Measurements from ENCODE around the gene RNF130.
A peak's percentile ranks its signal among the peaks of the same experiment; 100 is the strongest.

The RNF130 gene

DNA sequence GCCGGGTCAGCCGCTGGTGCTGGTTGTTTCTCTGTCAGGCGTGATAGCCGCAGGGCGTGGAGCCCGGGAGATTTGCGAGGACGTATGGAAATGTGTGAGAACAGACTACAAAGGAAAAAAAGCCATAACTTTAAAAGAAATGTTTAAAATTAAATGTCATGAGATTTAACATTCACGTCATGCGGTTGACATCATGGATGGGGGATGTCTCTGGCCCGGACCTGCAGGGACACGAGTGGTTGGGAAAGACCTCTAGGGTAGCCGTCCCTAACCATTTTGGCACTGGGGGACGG, 643 bp upstream of the RNF130 start:
- Histone ChIP-seq H3K27ac (ENCODE audit: low read depth, low read length, severe bottlenecking) (peak overlapping the region; percentile 89), H3K36me3 (ENCODE audit: control insufficient read depth, insufficient read depth, low read length) (no peaks in the 10 kb centered on the region), H3K9me3 (ENCODE audit: control insufficient read depth, low read length) (peaks cover 9% of the 10 kb centered on the region), H3K4me1 (ENCODE audit: control insufficient read depth, insufficient read depth, low read length, poor library complexity, severe bottlenecking) (peaks cover 6% of the 10 kb centered on the region), H3K4me3 (ENCODE audit: extremely low read depth, insufficient read depth, low read length, poor library complexity, severe bottlenecking) (peak overlapping the region; percentile 76)
- 48 to 66% methylated on average over 6 of the region's 14 CpGs for WGBS, 2 experiments (ENCODE audit: insufficient coverage in 2 of 2)

DNA sequence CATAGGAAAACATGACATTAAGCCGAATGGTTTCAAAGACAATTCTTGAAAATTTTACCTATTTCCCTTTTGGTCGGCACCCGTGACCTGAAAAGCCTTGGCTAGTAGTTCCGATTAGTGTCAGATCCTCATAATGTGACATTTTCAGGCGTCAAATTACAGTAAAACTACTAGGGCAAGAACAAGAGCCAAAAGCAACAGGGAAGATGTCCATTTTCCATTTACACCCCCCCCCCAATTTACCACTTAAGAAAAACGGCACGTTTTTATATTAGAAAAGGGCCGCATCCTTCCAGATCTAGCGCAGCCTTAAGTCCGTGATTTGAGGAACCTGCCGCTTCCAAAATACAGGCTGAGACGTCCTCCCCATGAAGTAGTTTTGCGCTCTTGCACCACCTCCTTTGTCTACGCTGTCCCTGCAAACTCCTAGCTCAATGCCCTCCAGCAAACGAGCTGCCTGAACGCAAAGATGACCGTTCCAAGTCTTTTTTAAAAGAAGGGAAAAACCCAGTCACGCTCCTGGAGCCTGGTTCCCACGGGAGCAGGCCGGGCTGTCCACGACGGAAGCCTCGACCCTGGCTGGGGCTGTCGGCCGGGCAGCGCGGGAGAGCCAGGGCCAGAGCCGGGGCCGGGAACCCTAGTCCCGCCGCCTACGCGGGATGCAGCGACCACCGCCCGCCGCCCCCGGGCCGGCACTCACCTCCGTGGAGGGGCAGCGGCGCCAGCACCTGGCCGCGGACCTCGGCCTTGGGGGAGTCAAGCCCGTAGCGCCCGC, 616 bp downstream of the RNF130 start:
- Histone ChIP-seq H3K9me3 (ENCODE audit: control insufficient read depth, low read length) (peaks cover 9% of the 10 kb centered on the region), H3K4me3 (ENCODE audit: extremely low read depth, insufficient read depth, low read length, poor library complexity, severe bottlenecking) (peak overlapping the region; percentile 76), H3K36me3 (ENCODE audit: control insufficient read depth, insufficient read depth, low read length) (no peaks in the 10 kb centered on the region), H3K27ac (ENCODE audit: low read depth, low read length, severe bottlenecking) (peak overlapping the region; percentile 75), H3K4me1 (ENCODE audit: control insufficient read depth, insufficient read depth, low read length, poor library complexity, severe bottlenecking) (peaks cover 6% of the 10 kb centered on the region)
- WGBS, 2 experiments (ENCODE audit: insufficient coverage in 2 of 2), result 1% methylated on average over 32 to 47 of the region's 48 CpGs

DNA sequence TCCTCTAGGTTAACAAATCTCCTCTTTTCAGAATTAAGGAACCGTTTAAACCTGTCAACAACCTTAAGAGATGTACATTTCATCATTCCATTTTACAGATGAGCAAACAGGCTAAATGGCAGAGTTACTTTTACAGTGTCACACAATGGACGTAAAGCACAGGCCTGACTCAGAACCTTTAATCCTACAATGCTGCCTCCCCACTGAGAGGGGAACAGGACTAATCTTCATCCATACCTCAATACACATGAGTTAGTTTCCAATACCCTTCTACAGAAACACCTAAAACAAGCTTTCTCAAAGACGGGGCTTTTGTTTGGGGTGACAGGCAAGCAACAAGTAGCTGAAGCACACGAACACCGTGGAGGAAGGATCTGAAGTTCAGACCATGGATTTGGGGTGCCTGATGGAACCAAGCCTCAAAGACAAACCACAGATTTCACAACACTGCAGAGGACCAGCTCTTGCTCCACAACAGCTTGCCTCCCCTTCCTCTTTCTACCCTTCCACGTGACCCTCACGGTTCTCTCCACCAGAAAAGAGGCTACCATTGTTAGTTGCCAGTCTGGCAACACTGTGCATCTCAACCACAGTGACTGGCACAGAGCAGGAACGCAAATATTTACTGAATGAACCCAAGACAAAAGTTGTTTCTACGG, 1.8 kb downstream of the RNF130 start:
- peak overlapping the region; percentile 76 for H3K4me3 ChIP-seq (ENCODE audit: extremely low read depth, insufficient read depth, low read length, poor library complexity, severe bottlenecking)
- peaks cover 6% of the 10 kb centered on the region for H3K4me1 ChIP-seq (ENCODE audit: control insufficient read depth, insufficient read depth, low read length, poor library complexity, severe bottlenecking)
- WGBS, 2 experiments (ENCODE audit: insufficient coverage in 2 of 2), result 26 to 27% methylated on average over 7 of the region's 9 CpGs
- H3K9me3 ChIP-seq (ENCODE audit: control insufficient read depth, low read length), result peaks cover 9% of the 10 kb centered on the region
- no peaks in the 10 kb centered on the region for H3K36me3 ChIP-seq (ENCODE audit: control insufficient read depth, insufficient read depth, low read length)
- H3K27ac ChIP-seq (ENCODE audit: low read depth, low read length, severe bottlenecking), result peak overlapping the region; percentile 23

DNA sequence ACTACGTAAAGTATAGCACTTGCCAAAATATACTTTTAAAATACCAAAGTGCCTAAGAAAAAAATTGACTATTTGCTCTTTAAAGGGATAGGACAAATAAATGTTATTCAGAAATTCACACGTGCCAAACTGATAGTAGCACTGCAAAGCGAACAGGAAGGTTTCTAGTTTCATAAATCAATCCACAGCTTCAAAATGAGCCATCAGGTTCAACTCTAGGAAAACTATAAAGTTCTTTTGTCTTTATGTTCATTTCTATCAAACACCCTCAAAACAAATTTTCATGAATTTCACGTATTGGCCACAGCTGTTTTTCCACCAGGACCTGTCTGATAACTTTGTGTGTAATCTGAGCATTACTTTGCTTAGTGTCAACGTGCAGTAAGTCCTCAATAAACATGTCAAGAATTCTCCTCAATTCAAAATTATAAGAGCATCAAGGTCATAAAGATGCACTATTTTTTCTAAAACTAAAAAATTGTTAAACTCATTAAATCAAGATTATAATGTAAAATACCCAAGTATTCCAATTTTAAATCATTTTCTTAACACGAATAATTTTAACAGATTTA, 3.0 kb downstream of the RNF130 start:
- H3K4me3 ChIP-seq (ENCODE audit: extremely low read depth, insufficient read depth, low read length, poor library complexity, severe bottlenecking), result no peak overlapping the region

DNA sequence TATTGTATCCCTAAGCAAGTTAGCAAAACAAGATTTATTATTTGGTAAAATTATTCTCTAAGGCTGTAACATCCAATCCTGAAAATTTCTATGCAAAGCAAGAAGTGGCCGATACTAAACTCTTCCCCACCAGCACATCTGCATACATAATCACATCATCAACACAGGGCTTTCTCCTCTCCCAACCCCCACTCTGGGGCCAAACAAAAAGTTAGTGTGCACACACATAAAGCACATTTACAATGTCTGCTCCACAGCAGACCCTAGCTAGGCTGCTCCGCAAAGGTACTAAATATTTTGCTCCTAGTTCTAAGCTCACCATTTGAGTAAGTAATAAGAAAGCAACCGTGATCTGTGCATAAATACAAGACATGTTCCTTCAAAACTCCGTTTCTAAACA, 3.6 kb downstream of the RNF130 start:
- H3K36me3 ChIP-seq (ENCODE audit: control insufficient read depth, insufficient read depth, low read length), result no peaks in the 10 kb centered on the region
- H3K4me1 ChIP-seq (ENCODE audit: control insufficient read depth, insufficient read depth, low read length, poor library complexity, severe bottlenecking), result peaks cover 6% of the 10 kb centered on the region
- no peak overlapping the region for H3K27ac ChIP-seq (ENCODE audit: low read depth, low read length, severe bottlenecking)
- no peak overlapping the region for H3K4me3 ChIP-seq (ENCODE audit: extremely low read depth, insufficient read depth, low read length, poor library complexity, severe bottlenecking)
- peaks cover 9% of the 10 kb centered on the region for H3K9me3 ChIP-seq (ENCODE audit: control insufficient read depth, low read length)
- WGBS, 2 experiments (ENCODE audit: insufficient coverage in 2 of 2), result 25 to 43% methylated on average over 1 to 3 of the region's 4 CpGs

More for the DNA sequence above, 3.0 kb downstream of the RNF130 start:
- Histone ChIP-seq H3K27ac (ENCODE audit: low read depth, low read length, severe bottlenecking) (no peak overlapping the region), H3K9me3 (ENCODE audit: control insufficient read depth, low read length) (peaks cover 9% of the 10 kb centered on the region), H3K4me1 (ENCODE audit: control insufficient read depth, insufficient read depth, low read length, poor library complexity, severe bottlenecking) (peaks cover 6% of the 10 kb centered on the region), H3K36me3 (ENCODE audit: control insufficient read depth, insufficient read depth, low read length) (no peaks in the 10 kb centered on the region)
- WGBS, 2 experiments (ENCODE audit: insufficient coverage in 2 of 2), result 51 to 66% methylated on average over 4 of the region's 6 CpGs

DNA sequence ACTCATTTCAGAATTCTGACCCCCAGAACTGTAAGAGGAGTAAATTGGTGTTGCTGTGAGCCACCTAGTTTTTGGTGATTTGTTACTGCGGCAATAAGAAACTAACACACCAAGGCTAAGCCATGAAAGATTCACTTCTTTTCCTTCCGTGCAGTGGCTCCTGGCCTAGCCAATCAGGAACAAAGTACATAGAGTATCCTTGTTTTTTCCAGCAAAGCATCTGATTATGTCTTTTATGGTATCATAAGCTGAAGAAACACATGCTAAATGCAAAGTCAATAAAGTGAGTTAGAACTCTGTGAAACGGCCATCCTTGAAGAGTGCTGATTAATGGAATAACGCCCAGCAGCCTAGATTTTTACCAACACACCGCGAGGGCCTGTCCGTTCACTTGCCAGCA, 11.4 kb downstream of the RNF130 start:
- 93 to 100% methylated on average over 6 to 7 of the region's 7 CpGs for WGBS, 2 experiments (ENCODE audit: insufficient coverage in 2 of 2)
- Histone ChIP-seq H3K4me1 (ENCODE audit: control insufficient read depth, insufficient read depth, low read length, poor library complexity, severe bottlenecking) (peaks cover 7% of the 10 kb centered on the region), H3K9me3 (ENCODE audit: control insufficient read depth, low read length) (peaks cover 4% of the 10 kb centered on the region), H3K36me3 (ENCODE audit: control insufficient read depth, insufficient read depth, low read length) (peaks cover 12% of the 10 kb centered on the region), H3K27ac (ENCODE audit: low read depth, low read length, severe bottlenecking) (no peak overlapping the region), H3K4me3 (ENCODE audit: extremely low read depth, insufficient read depth, low read length, poor library complexity, severe bottlenecking) (no peak overlapping the region)

DNA sequence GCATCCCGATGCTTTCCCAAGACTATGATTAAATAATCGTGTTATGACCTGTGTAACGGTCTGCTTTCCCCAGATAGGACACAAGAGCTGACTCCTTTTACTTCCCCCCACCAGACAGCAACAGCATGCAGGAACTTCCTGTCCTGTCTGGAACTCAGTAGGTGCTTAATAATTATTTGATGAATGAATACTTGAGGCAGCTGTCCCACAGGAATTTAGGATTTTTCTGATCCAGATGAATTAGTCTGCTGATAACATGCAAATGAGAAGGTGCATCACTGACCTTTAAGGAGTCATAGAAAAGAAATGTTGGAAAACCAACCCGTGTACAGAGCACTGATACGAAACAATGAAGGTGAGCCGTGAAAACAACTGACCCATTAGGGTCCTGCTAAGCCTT, 12.2 kb downstream of the RNF130 start:
- H3K4me1 ChIP-seq (ENCODE audit: control insufficient read depth, insufficient read depth, low read length, poor library complexity, severe bottlenecking), result peaks cover 10% of the 10 kb centered on the region
- WGBS, 2 experiments (ENCODE audit: insufficient coverage in 2 of 2), result 83 to 86% methylated on average over 5 to 6 of the region's 6 CpGs
- peaks cover 4% of the 10 kb centered on the region for H3K9me3 ChIP-seq (ENCODE audit: control insufficient read depth, low read length)
- peaks cover 12% of the 10 kb centered on the region for H3K36me3 ChIP-seq (ENCODE audit: control insufficient read depth, insufficient read depth, low read length)
- no peak overlapping the region for H3K27ac ChIP-seq (ENCODE audit: low read depth, low read length, severe bottlenecking)
- H3K4me3 ChIP-seq (ENCODE audit: extremely low read depth, insufficient read depth, low read length, poor library complexity, severe bottlenecking), result no peak overlapping the region

DNA sequence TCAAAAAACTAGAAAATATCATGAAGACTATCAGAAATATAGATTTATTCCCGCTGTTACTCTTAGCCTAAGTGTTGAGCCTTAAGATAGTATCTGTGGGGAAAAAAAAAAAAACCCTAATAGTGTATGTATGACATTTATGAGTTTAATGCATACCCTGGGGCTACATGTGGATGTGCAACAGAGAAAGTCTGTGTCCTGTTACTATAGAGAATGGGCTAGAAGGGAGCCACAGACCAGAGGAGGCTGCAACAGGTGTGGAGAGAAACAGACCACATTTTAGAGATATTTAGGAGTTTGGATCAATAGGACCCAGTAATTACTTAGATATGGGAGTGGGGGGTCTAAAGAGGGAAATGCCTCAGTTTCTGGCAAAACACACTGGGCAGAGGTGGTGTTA, 15.4 kb downstream of the RNF130 start:
- WGBS, 2 experiments (ENCODE audit: insufficient coverage in 2 of 2), result no CpG with 5 or more reads among the region's 1 CpG
- no peak overlapping the region for H3K4me3 ChIP-seq (ENCODE audit: extremely low read depth, insufficient read depth, low read length, poor library complexity, severe bottlenecking)
- H3K36me3 ChIP-seq (ENCODE audit: control insufficient read depth, insufficient read depth, low read length), result peaks cover 11% of the 10 kb centered on the region
- peaks cover 4% of the 10 kb centered on the region for H3K9me3 ChIP-seq (ENCODE audit: control insufficient read depth, low read length)
- no peak overlapping the region for H3K27ac ChIP-seq (ENCODE audit: low read depth, low read length, severe bottlenecking)
- H3K4me1 ChIP-seq (ENCODE audit: control insufficient read depth, insufficient read depth, low read length, poor library complexity, severe bottlenecking), result peaks cover 10% of the 10 kb centered on the region

DNA sequence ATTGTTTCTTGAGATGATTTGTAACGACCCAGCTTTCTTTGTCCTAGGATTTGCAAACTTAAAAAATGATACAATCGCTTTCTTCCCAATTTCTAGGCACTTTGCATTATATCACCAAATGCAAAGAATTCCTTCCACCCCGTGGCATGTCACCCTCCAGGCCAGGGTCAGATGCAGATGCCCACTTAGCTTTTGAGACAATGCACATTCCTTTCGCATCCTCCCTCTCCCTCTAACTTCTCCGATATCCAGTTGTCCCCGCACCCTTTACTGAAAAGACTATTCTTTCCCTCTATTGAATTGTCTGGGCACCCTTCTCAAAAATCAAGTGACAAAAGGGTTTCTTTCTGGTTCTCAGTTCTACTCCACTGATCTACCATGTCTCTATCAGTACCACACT, 17.3 kb downstream of the RNF130 start:
- H3K9me3 ChIP-seq (ENCODE audit: control insufficient read depth, low read length), result peaks cover 4% of the 10 kb centered on the region
- no peak overlapping the region for H3K27ac ChIP-seq (ENCODE audit: low read depth, low read length, severe bottlenecking)
- peaks cover 10% of the 10 kb centered on the region for H3K4me1 ChIP-seq (ENCODE audit: control insufficient read depth, insufficient read depth, low read length, poor library complexity, severe bottlenecking)
- H3K4me3 ChIP-seq (ENCODE audit: extremely low read depth, insufficient read depth, low read length, poor library complexity, severe bottlenecking), result no peak overlapping the region
- 65 to 67% methylated on average over 2 to 6 of the region's 6 CpGs for WGBS, 2 experiments (ENCODE audit: insufficient coverage in 2 of 2)
- peaks cover 10% of the 10 kb centered on the region for H3K36me3 ChIP-seq (ENCODE audit: control insufficient read depth, insufficient read depth, low read length)

DNA sequence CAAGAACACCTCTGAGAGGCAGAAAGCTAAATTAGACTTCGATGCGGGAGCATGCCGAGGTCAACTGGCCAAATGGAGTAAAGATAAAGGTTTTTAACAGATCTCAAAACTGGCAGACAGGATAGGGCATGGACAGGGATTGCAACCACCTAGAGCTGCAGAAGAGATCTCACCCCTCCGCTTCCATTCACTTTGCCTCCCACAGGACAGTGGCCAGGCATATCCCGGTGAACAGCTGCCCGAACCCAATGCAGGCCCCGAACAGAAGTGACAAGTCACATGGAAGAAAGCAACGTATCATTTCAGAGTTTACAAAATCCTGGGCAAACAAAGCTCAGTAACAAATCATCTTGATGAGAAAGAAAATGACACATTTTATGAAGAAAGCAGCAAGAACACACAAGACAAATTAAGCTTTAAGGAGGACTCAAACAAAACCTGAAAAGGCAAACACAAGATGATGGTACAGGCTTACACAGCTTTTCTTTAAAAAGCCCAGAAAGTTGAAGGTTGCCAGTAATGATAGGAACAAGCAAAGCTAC, 18.4 kb downstream of the RNF130 start:
- H3K36me3 ChIP-seq (ENCODE audit: control insufficient read depth, insufficient read depth, low read length), result peaks cover 7% of the 10 kb centered on the region
- WGBS, 2 experiments (ENCODE audit: insufficient coverage in 2 of 2), result 94 to 98% methylated on average over 5 to 7 of the region's 8 CpGs
- H3K27ac ChIP-seq (ENCODE audit: low read depth, low read length, severe bottlenecking), result no peak overlapping the region
- H3K4me1 ChIP-seq (ENCODE audit: control insufficient read depth, insufficient read depth, low read length, poor library complexity, severe bottlenecking), result peaks cover 16% of the 10 kb centered on the region
- H3K9me3 ChIP-seq (ENCODE audit: control insufficient read depth, low read length), result peaks cover 4% of the 10 kb centered on the region
- H3K4me3 ChIP-seq (ENCODE audit: extremely low read depth, insufficient read depth, low read length, poor library complexity, severe bottlenecking), result no peak overlapping the region
